Measurements from ENCODE around the gene TCFL5.

DNA sequence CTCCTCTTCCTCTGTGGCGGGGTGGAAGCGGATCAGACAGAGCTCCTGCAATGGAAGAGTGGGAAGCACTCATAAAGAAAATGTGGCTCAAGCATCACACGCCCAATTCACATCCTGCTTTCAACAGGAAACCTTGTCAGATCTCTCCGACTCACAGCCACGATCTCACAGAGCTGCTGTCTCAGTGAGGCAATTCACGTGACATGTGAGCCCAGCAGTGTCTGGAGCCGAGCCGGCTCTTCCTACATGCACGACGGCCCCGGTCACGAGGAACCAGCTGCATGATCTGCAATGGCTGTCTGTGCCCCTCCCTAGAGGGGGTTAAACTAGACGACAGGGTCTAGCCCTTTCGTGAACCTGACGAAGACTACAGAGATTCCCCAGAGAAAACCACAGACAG, 29.5 kb upstream of the TCFL5 start:
- TF ChIP-seq, protein P1, sequence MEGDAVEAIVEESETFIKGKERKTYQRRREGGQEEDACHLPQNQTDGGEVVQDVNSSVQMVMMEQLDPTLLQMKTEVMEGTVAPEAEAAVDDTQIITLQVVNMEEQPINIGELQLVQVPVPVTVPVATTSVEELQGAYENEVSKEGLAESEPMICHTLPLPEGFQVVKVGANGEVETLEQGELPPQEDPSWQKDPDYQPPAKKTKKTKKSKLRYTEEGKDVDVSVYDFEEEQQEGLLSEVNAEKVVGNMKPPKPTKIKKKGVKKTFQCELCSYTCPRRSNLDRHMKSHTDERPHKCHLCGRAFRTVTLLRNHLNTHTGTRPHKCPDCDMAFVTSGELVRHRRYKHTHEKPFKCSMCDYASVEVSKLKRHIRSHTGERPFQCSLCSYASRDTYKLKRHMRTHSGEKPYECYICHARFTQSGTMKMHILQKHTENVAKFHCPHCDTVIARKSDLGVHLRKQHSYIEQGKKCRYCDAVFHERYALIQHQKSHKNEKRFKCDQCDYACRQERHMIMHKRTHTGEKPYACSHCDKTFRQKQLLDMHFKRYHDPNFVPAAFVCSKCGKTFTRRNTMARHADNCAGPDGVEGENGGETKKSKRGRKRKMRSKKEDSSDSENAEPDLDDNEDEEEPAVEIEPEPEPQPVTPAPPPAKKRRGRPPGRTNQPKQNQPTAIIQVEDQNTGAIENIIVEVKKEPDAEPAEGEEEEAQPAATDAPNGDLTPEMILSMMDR (IDR thresholded peaks at IDR 0.05): no peak
- TF ChIP-seq POLR2A (IDR thresholded peaks at IDR 0.05): no peak

All from adrenal gland (tissue), 5 donors.